GM13977 (cell line): ENCODE data around the gene EXOC6B.

ENCODE experiments used
- DNase-seq: peaks from one replicate; pipeline ENCODE4 v3.0.0; 2012; ENCODE audit warnings: low spot score
- in situ Hi-C: fragments of 300-500 bp; cut with MboI; formaldehyde crosslinking; loops from one replicate; pipeline ENCODE4 v1.12.0; 2022; ENCODE audit warnings: low sequenced_read_pairs, low pct_unique_long_range_greater_than_20kb, mixed read lengths, inconsistent platforms; ENCODE audit not compliant: unreplicated experiment
- TF ChIP-seq, protein P1 (sequence below): IDR thresholded peaks from 2 replicates; pipeline ENCODE4 v1.5.1; 2012; ENCODE audit warnings: mild to moderate bottlenecking, control low read depth; ENCODE audit not compliant: insufficient read depth; ENCODE audit errors: extremely low read depth, missing control alignments

EXOC6B gene

DNA sequence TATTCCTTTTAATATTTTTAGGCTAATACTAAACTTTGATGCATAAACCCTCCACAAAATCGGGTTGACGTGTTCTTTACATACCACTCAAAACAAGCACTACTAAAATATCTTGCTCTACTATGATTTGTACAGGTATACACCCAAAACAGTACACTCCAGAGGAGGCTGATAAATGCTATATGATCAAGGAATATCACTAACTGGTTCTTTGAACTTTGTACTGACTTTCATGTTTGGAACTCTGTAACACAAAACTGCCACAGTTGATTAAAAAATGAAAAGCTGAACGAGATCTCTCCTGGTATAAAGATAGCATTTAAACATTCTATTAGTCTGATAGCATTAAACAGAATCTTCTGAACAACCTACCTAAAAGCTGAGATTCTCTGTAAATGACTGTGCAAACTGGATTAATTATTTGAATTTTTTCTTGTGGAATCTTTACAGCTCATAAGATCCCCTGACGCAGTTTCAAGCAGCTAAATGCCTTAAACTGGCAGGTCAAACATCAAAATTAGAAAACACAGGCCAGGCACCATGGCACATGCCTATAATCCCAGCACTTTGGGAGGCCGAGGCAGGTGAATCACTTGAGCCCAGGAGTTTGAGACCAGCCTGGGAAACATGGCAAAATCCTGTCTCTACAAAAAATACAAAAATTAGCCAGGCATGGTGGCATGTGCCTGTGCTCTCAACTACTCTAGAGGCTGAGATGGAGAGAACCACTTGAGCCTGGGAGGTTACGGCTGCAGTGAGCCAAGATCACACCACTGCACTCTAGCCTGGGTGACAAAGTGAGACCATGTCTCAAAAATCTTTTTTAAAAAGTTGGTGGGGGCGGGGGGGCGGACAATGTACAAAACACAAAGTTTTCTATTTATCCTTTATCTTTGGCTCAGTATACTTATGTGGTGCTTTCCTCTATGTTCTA lies 150.6 kb downstream of the EXOC6B start:
- TF ChIP-seq, protein P1, sequence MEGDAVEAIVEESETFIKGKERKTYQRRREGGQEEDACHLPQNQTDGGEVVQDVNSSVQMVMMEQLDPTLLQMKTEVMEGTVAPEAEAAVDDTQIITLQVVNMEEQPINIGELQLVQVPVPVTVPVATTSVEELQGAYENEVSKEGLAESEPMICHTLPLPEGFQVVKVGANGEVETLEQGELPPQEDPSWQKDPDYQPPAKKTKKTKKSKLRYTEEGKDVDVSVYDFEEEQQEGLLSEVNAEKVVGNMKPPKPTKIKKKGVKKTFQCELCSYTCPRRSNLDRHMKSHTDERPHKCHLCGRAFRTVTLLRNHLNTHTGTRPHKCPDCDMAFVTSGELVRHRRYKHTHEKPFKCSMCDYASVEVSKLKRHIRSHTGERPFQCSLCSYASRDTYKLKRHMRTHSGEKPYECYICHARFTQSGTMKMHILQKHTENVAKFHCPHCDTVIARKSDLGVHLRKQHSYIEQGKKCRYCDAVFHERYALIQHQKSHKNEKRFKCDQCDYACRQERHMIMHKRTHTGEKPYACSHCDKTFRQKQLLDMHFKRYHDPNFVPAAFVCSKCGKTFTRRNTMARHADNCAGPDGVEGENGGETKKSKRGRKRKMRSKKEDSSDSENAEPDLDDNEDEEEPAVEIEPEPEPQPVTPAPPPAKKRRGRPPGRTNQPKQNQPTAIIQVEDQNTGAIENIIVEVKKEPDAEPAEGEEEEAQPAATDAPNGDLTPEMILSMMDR: no peak
- in situ Hi-C loops: no loop called here
- no peak for DNase-seq

DNA sequence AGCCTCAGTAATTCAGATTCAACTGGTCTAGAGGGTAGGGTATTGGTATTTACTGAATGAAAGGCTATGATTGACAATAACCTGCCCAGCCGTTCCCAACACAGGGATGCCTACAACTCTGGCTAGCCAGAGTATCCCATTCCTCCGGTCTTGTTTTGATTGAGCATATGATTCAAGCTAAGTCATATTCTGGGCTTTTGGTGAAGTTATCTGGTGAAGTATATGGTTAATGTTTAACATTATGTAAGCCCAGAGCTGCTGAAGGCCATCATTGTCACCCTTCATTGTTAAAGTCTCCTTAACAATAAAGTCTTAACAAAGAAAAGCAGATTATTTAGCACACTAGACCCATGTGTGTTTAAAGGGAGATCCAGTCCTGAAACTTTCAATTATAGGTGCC lies 152.6 kb downstream of the EXOC6B start:
- DNase-seq: no peak
- TF ChIP-seq, protein P1: no peak
- in situ Hi-C loops: no loop called here

DNA sequence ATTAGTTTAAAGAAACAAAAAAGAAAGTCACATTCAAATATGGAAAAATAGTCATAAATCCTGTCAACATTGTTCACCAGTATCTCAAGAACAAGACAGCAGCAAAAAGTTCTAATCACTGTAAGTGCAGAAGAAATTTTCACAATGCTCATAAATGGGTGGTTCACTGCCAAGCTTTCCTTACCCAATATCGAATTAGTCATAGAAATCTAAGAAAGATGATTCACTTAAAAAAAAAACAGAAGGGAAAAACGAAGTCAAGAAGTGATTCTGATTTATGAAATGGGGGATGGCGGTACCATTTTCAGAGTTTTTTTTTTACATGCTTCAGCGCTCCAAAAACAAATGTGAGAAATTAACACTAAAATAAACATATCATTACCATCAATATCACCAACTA lies 156.7 kb downstream of the EXOC6B start:
- TF ChIP-seq, protein P1: no peak
- in situ Hi-C loops: no loop called here
- no peak for DNase-seq

DNA sequence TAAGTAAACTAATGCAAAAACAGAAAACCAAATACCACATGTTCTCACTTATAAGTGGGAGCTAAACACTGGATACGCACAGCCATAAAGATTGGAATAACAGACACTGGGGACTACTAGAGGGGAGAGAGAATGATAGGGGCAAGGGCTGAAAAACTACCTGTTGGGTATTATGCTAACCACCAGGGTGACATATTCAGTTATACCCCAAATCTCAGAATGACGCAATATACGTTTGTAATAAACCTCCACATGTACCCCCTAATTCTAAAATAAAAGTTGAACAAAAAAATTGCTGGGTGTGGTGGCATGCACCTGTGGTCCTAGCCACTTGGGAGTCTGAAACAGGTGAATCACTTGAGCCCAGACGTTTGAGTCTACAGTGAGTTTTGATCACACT lies 157.2 kb downstream of the EXOC6B start:
- no peak for DNase-seq
- in situ Hi-C loops: no loop called here
- TF ChIP-seq, protein P1: no peak

DNA sequence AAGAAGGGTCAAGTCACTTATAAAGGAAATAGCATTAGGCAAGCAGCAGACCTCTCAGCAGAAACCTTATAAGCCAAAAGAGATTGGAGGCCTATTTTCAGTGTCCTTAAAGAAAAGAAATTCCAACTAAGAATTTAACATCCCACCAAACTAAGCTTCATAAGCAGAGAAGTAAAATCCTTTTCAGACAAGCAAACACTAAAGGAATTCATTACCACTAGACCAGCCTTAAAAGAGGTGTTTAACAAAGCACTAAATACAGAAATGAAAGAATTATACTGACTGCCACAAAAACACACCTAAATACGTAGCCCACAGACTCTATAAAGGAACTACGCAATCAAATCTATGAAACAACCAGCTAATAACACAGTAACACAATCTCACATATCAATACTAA lies 160.4 kb downstream of the EXOC6B start:
- DNase-seq: no peak
- TF ChIP-seq, protein P1: no peak
- in situ Hi-C loops: no loop called here

DNA sequence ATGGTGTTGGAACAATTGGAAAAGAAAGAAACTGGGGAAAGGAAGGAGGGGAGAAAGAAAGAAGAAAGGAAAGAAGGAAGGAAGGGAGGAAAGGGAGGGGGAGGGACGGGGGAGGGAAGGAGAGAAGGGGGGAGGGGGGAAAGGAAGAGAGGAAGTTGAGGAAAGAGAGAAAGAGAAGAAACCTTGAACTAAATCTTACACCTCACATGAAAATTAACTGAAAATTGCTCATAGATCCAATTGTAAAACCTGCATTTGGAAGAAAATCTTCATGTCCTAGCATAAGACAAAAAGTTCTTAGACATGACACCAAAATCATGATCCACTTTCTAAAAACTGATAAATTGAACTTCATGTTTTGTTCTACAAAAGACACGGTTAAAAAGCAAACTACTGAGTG lies 163.8 kb downstream of the EXOC6B start:
- TF ChIP-seq, protein P1: no peak
- in situ Hi-C loops: no loop called here
- no peak for DNase-seq
